Measurements from ENCODE around the gene ITPKB.

The ITPKB gene

DNA sequence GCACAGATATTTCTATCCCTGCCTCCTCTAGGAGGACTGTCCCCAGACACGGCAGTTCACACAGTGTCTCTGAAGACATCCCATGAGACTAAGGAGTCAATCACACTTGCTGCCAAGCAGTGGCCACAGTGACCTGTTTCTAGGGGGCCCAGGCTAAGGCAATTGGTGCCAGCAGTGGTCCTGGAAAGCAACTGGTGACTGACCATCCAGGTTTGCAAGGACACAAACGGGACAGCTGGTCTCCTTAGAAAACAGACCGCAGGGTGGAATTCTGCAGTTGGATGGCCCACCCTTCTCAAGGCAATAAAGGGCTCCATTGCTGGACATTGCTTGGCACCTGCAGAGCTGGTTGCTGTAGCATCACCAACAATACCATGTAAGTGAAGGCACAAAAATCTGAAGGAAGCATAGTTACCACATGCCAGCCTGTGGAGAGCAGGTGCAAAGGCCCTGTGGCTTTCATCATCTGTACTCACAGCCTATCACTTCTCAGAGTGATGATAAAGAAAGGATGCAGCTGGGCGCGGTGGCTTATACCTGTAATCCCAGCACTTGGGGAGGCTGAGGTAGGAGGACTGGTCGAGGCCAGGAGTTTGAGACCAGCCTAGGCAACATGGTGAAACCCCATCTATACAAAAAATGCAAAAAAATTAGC is 109.1 kb downstream of the ITPKB start:
- TF ChIP-seq SPI1 (IDR thresholded peaks at IDR 0.05; ENCODE audit: borderline replicate concordance, low read depth) = no peak
- no peak for TF ChIP-seq REST (IDR thresholded peaks at IDR 0.05; ENCODE audit: insufficient replicate concordance, low read depth)
- no peak for TF ChIP-seq CTCF (IDR thresholded peaks at IDR 0.05; ENCODE audit: insufficient read depth, low read length)
- TF ChIP-seq POLR2AphosphoS5 (IDR thresholded peaks at IDR 0.05; ENCODE audit: low read depth) = no peak
- TF ChIP-seq GABPA (IDR thresholded peaks at IDR 0.05; ENCODE audit: low read depth) = no peak
- H3K27me3 ChIP-seq (ENCODE audit: insufficient read depth, poor library complexity, severe bottlenecking) = no peaks in the 10 kb centered on the region
- no peak overlapping the region for H3K4me3 ChIP-seq (replicated peaks; ENCODE audit: insufficient read depth, low read length)
- no peak overlapping the region for H3K27ac ChIP-seq (replicated peaks)
- DNase-seq (ENCODE audit: low read depth in 1 of 2, low spot score in 1 of 2) = no peak

DNA sequence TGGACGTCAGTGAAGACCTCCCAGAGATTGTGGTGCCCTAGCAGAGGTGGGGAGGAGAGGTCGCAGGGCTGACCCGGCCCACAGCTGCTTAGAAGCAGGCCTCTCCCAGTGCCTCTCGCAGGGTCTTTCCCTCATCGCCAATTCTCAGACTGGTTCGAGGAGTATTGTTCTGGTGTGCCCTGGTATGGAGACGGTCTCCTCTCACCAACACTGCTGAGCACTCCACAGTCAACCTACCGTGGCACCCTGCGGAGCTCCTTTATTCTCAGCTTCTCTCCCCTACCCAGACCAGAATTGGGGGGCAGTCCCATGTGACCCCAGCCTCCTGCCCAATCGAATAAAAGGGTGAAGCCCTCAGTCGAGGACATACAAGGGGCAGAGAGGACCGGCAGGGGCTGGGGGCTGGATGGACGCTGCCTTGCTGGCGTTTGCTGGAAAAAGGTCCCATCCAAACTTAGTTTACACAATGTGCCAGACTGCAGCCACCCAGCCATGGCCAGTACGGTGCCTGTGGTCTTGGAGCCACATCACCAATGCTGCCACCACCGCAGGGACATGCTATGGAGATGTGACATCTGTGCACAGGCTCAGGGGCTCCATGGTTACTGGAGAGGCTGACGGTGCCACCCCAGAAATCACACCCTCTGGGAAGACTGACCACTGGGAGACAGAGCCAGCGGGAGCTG is 109.7 kb downstream of the ITPKB start:
- H3K27me3 ChIP-seq (ENCODE audit: insufficient read depth, poor library complexity, severe bottlenecking) = no peaks in the 10 kb centered on the region

More for the DNA sequence above, 109.7 kb downstream of the ITPKB start:
- TF ChIP-seq SPI1 (IDR thresholded peaks at IDR 0.05; ENCODE audit: borderline replicate concordance, low read depth) = no peak
- no peak for TF ChIP-seq POLR2AphosphoS5 (IDR thresholded peaks at IDR 0.05; ENCODE audit: low read depth)
- no peak for TF ChIP-seq CTCF (IDR thresholded peaks at IDR 0.05; ENCODE audit: insufficient read depth, low read length)
- no peak for TF ChIP-seq REST (IDR thresholded peaks at IDR 0.05; ENCODE audit: insufficient replicate concordance, low read depth)
- TF ChIP-seq GABPA (IDR thresholded peaks at IDR 0.05; ENCODE audit: low read depth) = no peak
- Histone ChIP-seq H3K27ac (replicated peaks) (no peak overlapping the region), H3K4me3 (replicated peaks; ENCODE audit: insufficient read depth, low read length) (no peak overlapping the region)
- DNase-seq (ENCODE audit: low read depth in 1 of 2, low spot score in 1 of 2) = no peak
